SK-N-SH (cell line): ENCODE data around the gene MRPL2. TPM values are rescaled to one million over a fixed set of nuclear protein-coding genes. Genes with fewer than 3 reads are reported as not detected.

Experiments
- CTCF ChIA-PET: fragments of 300-600, 350-600 bp; formaldehyde crosslinking; extraction: SDS; loops from one replicate; lab custom pipeline; 2021; lab: Yijun Ruan, JAX
- POLR2A ChIA-PET: fragments of 350-600 bp; sonication (Branson Sonifier 250); formaldehyde crosslinking; extraction: SDS; loops from one replicate; lab custom pipeline; 2020; ENCODE audit warnings: antibody characterized with exemption, inconsistent platforms; lab: Yijun Ruan, JAX
- DNase-seq: peaks from one replicate; pipeline ENCODE4 v3.0.0; 2012
- H2AFZ ChIP-seq: fragments of 200-600 bp; sonication (generic); 2 replicates; pipeline ENCODE4 v1.8.1; 2016; ENCODE audit warnings: antibody characterized with exemption, mild to moderate bottlenecking, low read depth
- H3F3A ChIP-seq: fragments of 200-600 bp; sonication (generic); replicated peaks from 2 replicates; pipeline ENCODE3; 2016; ENCODE audit warnings: antibody characterized with exemption, mild to moderate bottlenecking; ENCODE audit not compliant: insufficient read depth
- H3K27ac ChIP-seq, 2 experiments: fragments of 200-500 bp in 1 of 2; fragments of 200-600 bp in 1 of 2; sonication (Bioruptor generic) in 1 of 2; sonication (generic), shearing (Covaris generic) in 1 of 2; 2 replicates each; pipeline versions ENCODE4 v1.5.1 to v1.6.1; 2014 to 2016; ENCODE audit warnings: low read depth in 2 of 2, inconsistent platforms in 1 of 2, low read length in 1 of 2, mild to moderate bottlenecking in 1 of 2, mixed read lengths in 1 of 2
- H3K27me3 ChIP-seq: fragments of 200-600 bp; sonication (generic), shearing (Covaris generic); 2 replicates; pipeline ENCODE4 v1.6.1; 2016; ENCODE audit warnings: mixed run types; ENCODE audit not compliant: insufficient read depth
- H3K36me3 ChIP-seq, 2 experiments: fragments of 200-500 bp in 1 of 2; fragments of 200-600 bp in 1 of 2; sonication (Bioruptor generic) in 1 of 2; sonication (generic) in 1 of 2; replicated peaks in 1 of 2; 2 replicates each; pipeline versions ENCODE3 to v1.5.1; 2014 to 2016; ENCODE audit warnings: low read length in 1 of 2, mild to moderate bottlenecking in 1 of 2; ENCODE audit not compliant: insufficient read depth in 2 of 2, control insufficient read depth in 1 of 2
- H3K4me1 ChIP-seq, 2 experiments: fragments of 200-500 bp in 1 of 2; fragments of 200-600 bp in 1 of 2; sonication (Bioruptor generic) in 1 of 2; sonication (generic), shearing (Covaris generic) in 1 of 2; 2 replicates each; pipeline versions ENCODE4 v1.5.1 to v1.6.1; 2014 to 2016; ENCODE audit warnings: low read depth in 1 of 2, low read length in 1 of 2, mixed run types in 1 of 2; ENCODE audit not compliant: insufficient read depth in 2 of 2, control insufficient read depth in 1 of 2
- H3K4me2 ChIP-seq: fragments of 200-600 bp; sonication (generic), shearing (Covaris generic); 2 replicates; pipeline ENCODE4 v1.6.1; 2017; ENCODE audit warnings: mixed run types
- H3K4me3 ChIP-seq, 2 experiments: fragments of 200-500 bp in 1 of 2; fragments of 200-600 bp in 1 of 2; sonication (Bioruptor generic) in 1 of 2; sonication (generic), shearing (Covaris generic) in 1 of 2; 2 replicates each; pipeline versions ENCODE4 v1.5.1 to v1.8.1; 2014 to 2016; ENCODE audit warnings: low read depth in 2 of 2, inconsistent platforms in 1 of 2, low read length in 1 of 2, mild to moderate bottlenecking in 1 of 2, mixed read lengths in 1 of 2, moderate library complexity in 1 of 2
- H3K79me2 ChIP-seq: fragments of 200-600 bp; sonication (generic); 2 replicates; pipeline ENCODE4 v1.8.1; 2017; ENCODE audit warnings: mild to moderate bottlenecking; ENCODE audit not compliant: insufficient read depth
- H3K9ac ChIP-seq: fragments of 200-600 bp; sonication (generic); 2 replicates; pipeline ENCODE4 v1.6.1; 2017; ENCODE audit warnings: mixed run types
- H3K9me2 ChIP-seq: fragments of 200-600 bp; sonication (generic); 2 replicates; pipeline ENCODE4 v1.6.1; 2017; ENCODE audit warnings: mixed run types
- H3K9me3 ChIP-seq: fragments of 200-600 bp; sonication (generic); 2 replicates; pipeline ENCODE4 v1.6.1; 2017; ENCODE audit warnings: mixed run types, mild to moderate bottlenecking, moderate library complexity
- H4K20me1 ChIP-seq: fragments of 200-600 bp; sonication (generic); 2 replicates; pipeline ENCODE4 v1.6.1; 2017; ENCODE audit warnings: mild to moderate bottlenecking, mixed run types; ENCODE audit not compliant: insufficient read depth
- CTCF ChIP-seq: fragments of 200-600 bp; sonication (generic); IDR thresholded peaks from 2 replicates; pipeline ENCODE4 v1.6.1; 2017; ENCODE audit warnings: antibody characterized with exemption, mild to moderate bottlenecking, moderate library complexity
- EZH2phosphoT487 ChIP-seq: fragments of 200-600 bp; sonication (generic); IDR thresholded peaks from 2 replicates; pipeline ENCODE4 v1.6.1; 2017; ENCODE audit warnings: low read depth, mixed run types, mild to moderate bottlenecking, antibody characterized with exemption, moderate library complexity, borderline replicate concordance
- FOXJ3 ChIP-seq: sonication (generic); formaldehyde crosslinking; IDR thresholded peaks from 2 replicates; pipeline ENCODE4 v1.5.1; 2020; ENCODE audit warnings: mild to moderate bottlenecking, missing genetic modification reagents
- GABPA ChIP-seq: IDR thresholded peaks from 2 replicates; pipeline ENCODE4 v1.4.0; 2012; ENCODE audit warnings: low read depth, mild to moderate bottlenecking
- GATA2 ChIP-seq: sonication (generic); formaldehyde crosslinking; IDR thresholded peaks from 2 replicates; pipeline ENCODE4 v1.5.0; 2020; ENCODE audit warnings: mild to moderate bottlenecking, missing genetic modification reagents
- MXI1 ChIP-seq: IDR thresholded peaks from 2 replicates; pipeline ENCODE4 v1.6.1; 2012; ENCODE audit warnings: mild to moderate bottlenecking, low read depth, low read length, improper control_type of control experiment
- NFIC ChIP-seq: IDR thresholded peaks from 2 replicates; pipeline ENCODE4 v1.4.0; 2012; ENCODE audit warnings: borderline replicate concordance
- WGBS: methylation state at CpG from one replicate; pipeline ENCODE4 v1.1.6; 2017; ENCODE audit warnings: low lambda C conversion rate; 5-methylcytosine and 5-hydroxymethylcytosine counted together
- polyA plus RNA-seq, 3 experiments: library from polyadenylated mRNA; depleted of rRNA; stranded (reverse); fragments of >200 nt; gene quantifications; 2 replicates each; pipeline ENCODE4 v1.2.3, GENCODE V29; 2012
- TF ChIP-seq, protein P1 (sequence below): IDR thresholded peaks from 2 replicates; pipeline ENCODE4 v1.6.1; 2012; ENCODE audit warnings: mild to moderate bottlenecking, low read depth, low read length, moderate library complexity
- TF ChIP-seq, protein P2 (sequence below): fragments of 150-350 bp; IDR thresholded peaks from 2 replicates; pipeline ENCODE4 v1.6.1; 2016; ENCODE audit warnings: mild to moderate bottlenecking, low read depth, low read length
- TF ChIP-seq, protein P3 (sequence below): fragments of 150-350 bp; IDR thresholded peaks from 2 replicates; pipeline ENCODE4 v1.6.1; 2017; ENCODE audit warnings: antibody characterized with exemption, low read length, low read depth, borderline replicate concordance

The MRPL2 gene
- polyA plus RNA-seq, 1 of the 3 experiments (the other 2 are of a cell fraction) = 64.7 TPM

DNA sequence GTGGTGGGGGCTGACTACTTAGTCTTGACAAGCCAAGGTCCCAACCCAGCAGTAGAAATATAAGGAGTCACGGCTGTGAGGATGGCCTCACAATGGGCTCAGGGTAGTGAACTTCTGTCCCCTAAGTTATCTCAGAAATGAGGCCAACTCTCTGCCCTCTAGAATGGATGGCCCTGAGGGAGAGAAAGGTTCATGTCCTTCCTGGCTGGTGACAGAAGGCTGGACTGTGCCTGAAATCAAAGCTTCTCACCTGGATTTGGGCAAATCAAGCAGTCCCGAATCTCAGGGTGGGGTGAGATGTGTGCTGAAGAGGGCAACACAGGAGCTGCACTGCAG, 25.1 kb downstream of the MRPL2 start (continued):
- TF ChIP-seq, protein P1, sequence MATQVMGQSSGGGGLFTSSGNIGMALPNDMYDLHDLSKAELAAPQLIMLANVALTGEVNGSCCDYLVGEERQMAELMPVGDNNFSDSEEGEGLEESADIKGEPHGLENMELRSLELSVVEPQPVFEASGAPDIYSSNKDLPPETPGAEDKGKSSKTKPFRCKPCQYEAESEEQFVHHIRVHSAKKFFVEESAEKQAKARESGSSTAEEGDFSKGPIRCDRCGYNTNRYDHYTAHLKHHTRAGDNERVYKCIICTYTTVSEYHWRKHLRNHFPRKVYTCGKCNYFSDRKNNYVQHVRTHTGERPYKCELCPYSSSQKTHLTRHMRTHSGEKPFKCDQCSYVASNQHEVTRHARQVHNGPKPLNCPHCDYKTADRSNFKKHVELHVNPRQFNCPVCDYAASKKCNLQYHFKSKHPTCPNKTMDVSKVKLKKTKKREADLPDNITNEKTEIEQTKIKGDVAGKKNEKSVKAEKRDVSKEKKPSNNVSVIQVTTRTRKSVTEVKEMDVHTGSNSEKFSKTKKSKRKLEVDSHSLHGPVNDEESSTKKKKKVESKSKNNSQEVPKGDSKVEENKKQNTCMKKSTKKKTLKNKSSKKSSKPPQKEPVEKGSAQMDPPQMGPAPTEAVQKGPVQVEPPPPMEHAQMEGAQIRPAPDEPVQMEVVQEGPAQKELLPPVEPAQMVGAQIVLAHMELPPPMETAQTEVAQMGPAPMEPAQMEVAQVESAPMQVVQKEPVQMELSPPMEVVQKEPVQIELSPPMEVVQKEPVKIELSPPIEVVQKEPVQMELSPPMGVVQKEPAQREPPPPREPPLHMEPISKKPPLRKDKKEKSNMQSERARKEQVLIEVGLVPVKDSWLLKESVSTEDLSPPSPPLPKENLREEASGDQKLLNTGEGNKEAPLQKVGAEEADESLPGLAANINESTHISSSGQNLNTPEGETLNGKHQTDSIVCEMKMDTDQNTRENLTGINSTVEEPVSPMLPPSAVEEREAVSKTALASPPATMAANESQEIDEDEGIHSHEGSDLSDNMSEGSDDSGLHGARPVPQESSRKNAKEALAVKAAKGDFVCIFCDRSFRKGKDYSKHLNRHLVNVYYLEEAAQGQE = no peak
- TF ChIP-seq, protein P2, sequence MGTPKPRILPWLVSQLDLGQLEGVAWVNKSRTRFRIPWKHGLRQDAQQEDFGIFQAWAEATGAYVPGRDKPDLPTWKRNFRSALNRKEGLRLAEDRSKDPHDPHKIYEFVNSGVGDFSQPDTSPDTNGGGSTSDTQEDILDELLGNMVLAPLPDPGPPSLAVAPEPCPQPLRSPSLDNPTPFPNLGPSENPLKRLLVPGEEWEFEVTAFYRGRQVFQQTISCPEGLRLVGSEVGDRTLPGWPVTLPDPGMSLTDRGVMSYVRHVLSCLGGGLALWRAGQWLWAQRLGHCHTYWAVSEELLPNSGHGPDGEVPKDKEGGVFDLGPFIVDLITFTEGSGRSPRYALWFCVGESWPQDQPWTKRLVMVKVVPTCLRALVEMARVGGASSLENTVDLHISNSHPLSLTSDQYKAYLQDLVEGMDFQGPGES = no peak
- TF ChIP-seq, all 33 proteins: peak for 0

DNA sequence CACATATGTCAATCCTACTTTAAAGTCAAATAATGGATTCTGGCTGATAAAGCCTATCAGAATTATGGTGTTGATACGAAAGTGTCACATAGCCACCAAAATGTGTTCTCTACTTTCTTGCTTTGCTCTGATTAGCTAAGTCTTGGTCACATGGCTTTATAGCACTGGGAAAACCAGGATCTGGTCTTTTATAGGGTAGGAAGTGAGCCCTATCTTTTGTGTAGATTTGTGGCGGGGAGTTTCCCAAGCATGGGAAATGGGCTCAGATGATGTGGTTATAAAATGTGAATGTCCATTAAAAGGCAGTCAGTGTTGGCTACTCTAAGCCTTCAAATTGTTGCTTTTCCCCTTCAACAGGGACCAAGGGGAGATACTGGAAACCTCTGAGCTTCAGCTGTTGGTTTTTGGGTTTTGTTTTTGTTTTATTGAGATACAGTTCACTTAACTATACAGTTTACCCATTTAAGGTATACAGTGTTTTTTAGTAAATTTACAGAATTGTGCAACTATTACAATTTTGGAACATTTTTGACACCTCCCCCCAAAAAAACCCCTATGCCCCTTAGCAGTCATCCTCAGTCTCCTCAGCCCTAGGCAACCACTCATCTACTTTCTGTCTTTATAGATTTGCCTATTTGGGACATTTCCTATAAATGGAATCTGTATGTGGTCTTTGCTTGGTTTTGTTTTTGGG, 25.6 kb downstream of the MRPL2 start:
- H3K9me3 ChIP-seq = no peaks in the 10 kb centered on the region
- no peak overlapping the region for H2AFZ ChIP-seq

More for the DNA sequence above, 25.6 kb downstream of the MRPL2 start:
- ChIA-PET CTCF (interaction anchor here (0.6 to 1.0 kb wide), 2 partner anchors 11 to 110 kb away, joined by 3 read pairs; no protein-coding TSS in a partner anchor), POLR2A (interaction anchor here (0.8 to 1.5 kb wide), 3 partner anchors 13 to 21 kb away, joined by 3 to 5 read pairs (median 4); partner anchors contain the start of gene CUL7)
- Histone ChIP-seq H3K27ac (no peak overlapping the region), H3K36me3 (peaks cover 41 to 45% of the 10 kb centered on the region in 2 experiments), H4K20me1 (no peaks in the 10 kb centered on the region), H3K4me2 (no peak overlapping the region), H3K9me2 (no peaks in the 10 kb centered on the region), H3K4me3 (no peak overlapping the region), H3K79me2 (no peaks in the 10 kb centered on the region), H3K9ac (no peak overlapping the region), H3F3A (peaks cover 29% of the 10 kb centered on the region), H3K4me1 (no peaks in the 10 kb centered on the region), H3K27me3 (no peaks in the 10 kb centered on the region)
- TF ChIP-seq NFIC (no peak), GATA2 (CRISPR knock-in tag) (no peak), EZH2phosphoT487 (no peak), FOXJ3 (CRISPR knock-in tag) (no peak), MXI1 (no peak), GABPA (no peak), CTCF (no peak)
- TF ChIP-seq, protein P3, sequence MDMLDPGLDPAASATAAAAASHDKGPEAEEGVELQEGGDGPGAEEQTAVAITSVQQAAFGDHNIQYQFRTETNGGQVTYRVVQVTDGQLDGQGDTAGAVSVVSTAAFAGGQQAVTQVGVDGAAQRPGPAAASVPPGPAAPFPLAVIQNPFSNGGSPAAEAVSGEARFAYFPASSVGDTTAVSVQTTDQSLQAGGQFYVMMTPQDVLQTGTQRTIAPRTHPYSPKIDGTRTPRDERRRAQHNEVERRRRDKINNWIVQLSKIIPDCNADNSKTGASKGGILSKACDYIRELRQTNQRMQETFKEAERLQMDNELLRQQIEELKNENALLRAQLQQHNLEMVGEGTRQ = no peak
- DNase-seq = no peak
- 97% methylated on average over 2 of the region's 2 CpGs for WGBS
